Hippocampal formation (tissue), 2 donors: ENCODE results near the gene SWAP70.
A peak's percentile ranks its signal among the peaks of the same experiment; 100 is the strongest.

Experiments used
- DNase-seq, 2 donors: peaks; one replicate each; lab custom pipeline; 2025; lab: John Stamatoyannopoulos, UW

The SWAP70 gene

GRCh38 chr11:9753021-9753420 is 89.1 kb downstream of the SWAP70 start:
- DNase-seq: no peak

GRCh38 chr11:9754010-9754471 is 90.2 kb downstream of the SWAP70 start:
- DNase-seq: no peak

DNA sequence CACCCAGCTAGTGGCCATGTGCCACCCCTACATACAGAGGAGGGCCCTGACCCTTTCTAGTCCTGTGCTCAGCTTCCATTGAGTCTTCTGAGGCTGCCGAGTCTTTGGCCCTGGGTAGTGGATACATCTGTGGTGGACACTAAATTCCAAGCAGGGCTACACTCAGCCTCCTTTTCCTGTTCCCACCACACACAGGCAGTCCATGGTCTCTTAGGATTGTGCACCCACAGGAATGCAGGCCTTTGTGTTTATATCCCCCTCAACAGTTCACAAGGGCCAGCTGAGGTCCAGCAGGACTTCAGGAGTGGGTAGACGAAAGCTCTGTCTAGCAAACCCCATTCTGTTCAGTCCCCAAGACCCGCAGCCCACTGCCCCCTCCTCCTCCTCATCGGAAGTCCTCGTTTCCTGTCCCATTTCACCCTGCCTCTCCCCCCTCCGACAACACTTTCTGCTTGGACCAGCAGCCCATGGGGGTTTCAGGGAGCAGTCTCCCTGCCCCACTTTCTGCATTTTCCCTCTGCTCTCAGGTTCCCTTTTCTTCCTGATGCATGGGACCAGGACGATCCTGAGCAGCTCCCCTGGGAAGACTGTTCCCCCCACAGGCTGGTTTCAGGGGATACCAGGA is 91.8 kb downstream of the SWAP70 start:
- DNase-seq: no peak

GRCh38 chr11:9756461-9756860 is 92.6 kb downstream of the SWAP70 start:
- no peak for DNase-seq

DNA sequence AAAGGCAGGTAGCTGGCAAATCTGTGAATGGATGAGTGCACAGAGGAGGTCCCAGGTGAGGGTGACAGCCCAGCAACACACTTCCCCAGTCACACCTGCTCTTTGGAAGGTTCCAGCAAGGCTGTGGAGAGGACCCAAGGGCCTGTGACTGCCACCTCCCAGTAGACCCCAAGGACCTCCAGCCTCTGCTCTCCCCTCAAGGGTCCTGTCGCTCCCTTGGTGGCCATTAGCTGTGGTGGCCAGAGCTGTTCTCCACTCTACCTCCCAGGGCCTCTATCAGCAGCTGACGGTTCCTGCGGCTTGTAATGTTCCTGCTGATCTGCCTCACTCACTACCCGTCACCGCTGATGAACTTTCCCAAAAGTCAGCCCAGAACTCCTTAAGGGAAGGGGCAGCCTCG is 93.0 kb downstream of the SWAP70 start:
- DNase-seq: no peak

- peak; percentile 58 to 71 for DNase-seq
Observed at GRCh38 chr11:9757809-9758636, 94.1 kb downstream of the SWAP70 start.

- peak; percentile 41 to 42 for DNase-seq
Observed at GRCh38 chr11:9758637-9759518, 95.0 kb downstream of the SWAP70 start.

- peak in 1 of 2 donors; percentile 31 for DNase-seq
Observed at GRCh38 chr11:9759519-9760192, 95.8 kb downstream of the SWAP70 start.

GRCh38 chr11:9760193-9760575 is 96.3 kb downstream of the SWAP70 start:
- DNase-seq: peak; percentile 29 to 55

DNA sequence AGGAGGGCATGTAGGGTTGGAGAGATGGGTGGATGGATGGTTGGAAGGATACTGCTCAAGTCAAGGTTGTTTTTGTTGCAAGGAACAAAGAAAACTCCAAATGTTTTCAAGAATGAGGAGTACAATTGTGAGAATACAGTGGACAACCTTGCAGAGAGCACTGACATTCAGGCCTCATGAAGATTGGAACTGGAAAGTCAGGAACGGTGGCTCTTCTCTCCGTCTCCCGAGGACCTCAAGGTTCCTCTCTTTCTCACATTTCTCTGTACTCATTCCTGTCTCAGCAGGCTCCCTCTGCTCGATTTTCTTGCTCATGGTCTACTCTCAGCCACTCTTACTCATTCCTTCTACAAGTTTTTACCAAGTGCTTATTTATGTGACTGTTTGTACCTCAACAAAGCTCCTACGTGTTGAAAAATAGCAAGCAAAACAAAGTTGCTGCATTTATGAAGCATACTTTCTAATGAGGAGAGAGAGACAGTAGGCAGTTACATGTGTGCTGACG is 97.6 kb downstream of the SWAP70 start:
- no peak for DNase-seq

DNA sequence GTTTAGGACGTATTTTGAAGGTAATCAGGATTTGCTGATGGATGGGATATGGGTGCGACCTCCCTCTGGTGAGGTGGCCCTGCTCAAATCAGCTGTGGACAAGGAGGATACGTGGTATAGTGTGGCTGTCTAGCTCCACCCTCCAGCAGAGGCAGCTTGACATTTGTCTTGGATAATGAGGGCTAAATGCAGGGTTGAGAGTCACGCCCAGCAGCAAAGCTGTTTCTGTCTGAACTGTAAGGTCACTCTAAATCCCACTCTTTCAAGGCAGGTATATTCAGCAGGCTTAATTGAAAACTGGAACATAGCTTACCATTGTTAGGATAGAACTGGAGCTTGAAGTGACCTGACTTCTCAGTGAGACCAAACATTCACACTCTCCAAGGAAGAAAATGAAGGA is 98.7 kb downstream of the SWAP70 start:
- DNase-seq: no peak

DNA sequence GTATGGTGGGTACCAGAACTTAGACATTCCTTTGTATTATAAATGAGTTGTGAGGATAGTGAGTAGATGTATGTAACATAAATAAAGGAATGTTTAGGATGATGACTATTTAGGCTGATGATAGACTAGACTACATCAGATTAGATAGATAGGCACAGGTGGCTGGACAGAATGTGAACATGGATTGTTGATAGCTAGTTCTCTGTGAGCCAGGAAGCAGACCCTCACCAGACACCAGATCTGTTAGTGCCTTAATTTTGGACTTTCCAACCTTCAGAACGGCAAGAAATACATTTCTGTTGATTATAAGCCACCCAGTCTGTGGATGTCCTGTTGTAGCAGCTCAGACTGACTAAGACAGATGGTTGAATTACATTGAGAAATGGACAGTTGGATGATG is 99.4 kb downstream of the SWAP70 start:
- DNase-seq: no peak

- no peak for DNase-seq
Observed at GRCh38 chr11:9765320-9766101, 101.6 kb downstream of the SWAP70 start.

GRCh38 chr11:9769621-9770020 is 105.7 kb downstream of the SWAP70 start:
- DNase-seq: no peak

DNA sequence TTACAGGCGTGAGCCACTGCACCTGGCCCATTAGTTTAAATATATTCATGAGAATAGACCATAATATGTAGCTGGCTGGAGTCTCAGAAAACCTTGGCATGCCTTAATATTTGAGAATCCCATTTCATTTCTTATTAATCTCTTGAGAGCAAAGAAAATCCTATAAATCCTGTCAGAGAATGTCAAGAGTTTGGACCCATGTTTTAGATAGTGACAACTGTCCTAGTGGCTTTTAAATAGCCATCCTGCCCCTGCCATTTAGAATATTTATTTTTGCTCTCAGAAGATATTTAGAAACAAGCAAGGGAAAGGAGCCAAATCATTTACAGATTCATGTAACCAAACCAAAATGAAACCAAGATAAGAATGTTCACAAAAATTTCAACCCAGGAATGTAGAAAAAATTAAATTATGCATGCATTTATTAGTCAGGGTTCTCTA is 107.2 kb downstream of the SWAP70 start:
- DNase-seq: no peak

- no peak for DNase-seq
Observed at GRCh38 chr11:9772218-9772617, 108.3 kb downstream of the SWAP70 start.

DNA sequence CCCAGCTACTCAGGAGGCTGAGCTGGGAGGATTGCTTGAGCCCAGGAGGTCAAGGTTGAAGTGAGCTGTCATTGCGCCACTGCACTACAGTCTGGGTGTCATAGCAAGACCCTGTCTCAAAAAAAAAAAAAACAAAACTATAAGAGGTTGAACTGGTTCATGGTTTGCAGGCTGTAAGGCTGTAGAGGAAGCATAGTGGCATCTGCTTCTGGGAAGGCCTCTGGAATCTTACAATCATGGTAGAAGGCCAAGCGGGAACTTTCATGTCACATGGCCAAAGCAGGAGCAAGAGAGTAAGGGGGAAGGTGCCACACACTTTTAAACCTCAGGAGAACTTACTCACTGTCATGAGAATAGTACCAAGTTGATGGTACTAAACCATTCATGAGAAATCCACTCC is 109.6 kb downstream of the SWAP70 start:
- no peak for DNase-seq

DNA sequence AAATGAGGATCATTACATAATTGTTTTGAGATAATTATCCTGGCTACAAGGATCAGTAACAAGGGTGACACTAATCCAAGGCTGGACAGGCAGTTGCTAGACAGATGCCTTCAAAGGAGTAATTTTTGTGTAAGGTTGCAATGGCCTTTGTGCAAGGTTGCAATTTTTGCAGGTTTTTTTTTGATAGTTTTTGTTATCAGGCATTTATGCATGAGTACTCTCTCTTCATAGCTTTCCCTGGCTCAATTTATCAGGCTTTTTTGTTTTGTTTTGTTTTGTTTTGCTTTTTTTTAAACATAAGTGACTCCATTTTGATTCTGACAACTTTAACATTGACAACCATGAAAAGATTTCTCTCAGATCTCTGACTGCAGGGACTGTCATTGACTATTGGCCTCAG is 110.2 kb downstream of the SWAP70 start:
- DNase-seq: no peak

- DNase-seq: no peak
Observed at GRCh38 chr11:9774591-9775397, 110.9 kb downstream of the SWAP70 start.

DNA sequence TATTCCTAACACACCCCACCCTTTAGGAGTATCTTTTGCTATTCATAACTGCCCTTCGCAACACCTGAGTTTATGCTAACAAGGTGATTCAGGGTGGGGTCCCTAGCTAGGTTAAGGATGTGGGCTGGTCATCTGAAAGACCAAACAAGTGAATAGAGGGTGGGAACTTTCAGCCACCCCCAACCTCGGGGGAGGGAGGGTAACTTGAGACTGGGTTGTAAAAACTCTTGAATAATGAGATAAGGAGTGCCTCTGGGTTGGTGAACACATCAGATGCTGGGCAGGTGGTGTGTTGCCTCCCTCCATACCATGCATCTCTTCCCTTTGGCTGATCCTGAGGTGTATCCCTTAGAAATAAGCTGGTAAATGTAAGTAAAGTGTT is 111.5 kb downstream of the SWAP70 start:
- DNase-seq: no peak
